HCEC 1CT (cell line): Measurements from ENCODE around the gene IL2RA.
"Not testable (repeated sequence)": the region's sequence is repeated elsewhere in the genome, so short reads cannot be mapped to it uniquely, and the experiment has no call there.

Source experiments
- DNase-seq: peaks from one replicate; pipeline ENCODE4 v3.0.0-alpha.2; 2017

Gene IL2RA

GRCh38 chr10:6056411-6057135, 5.6 kb downstream of the IL2RA start:
- no peak for DNase-seq

- DNase-seq, result no peak
Observed at GRCh38 chr10:6055929-6056328, 6.2 kb downstream of the IL2RA start.

GRCh38 chr10:6054884-6055283, 7.3 kb downstream of the IL2RA start:
- DNase-seq, result no peak

GRCh38 chr10:6053816-6054631, 8.1 kb downstream of the IL2RA start:
- DNase-seq, result no peak

- no peak for DNase-seq
Observed at GRCh38 chr10:6053303-6053702, 8.9 kb downstream of the IL2RA start.

GRCh38 chr10:6052247-6053221, 9.6 kb downstream of the IL2RA start:
- no peak for DNase-seq

- peak; percentile 12 for DNase-seq
Observed at GRCh38 chr10:6050801-6051445, 11.2 kb downstream of the IL2RA start.

- DNase-seq, result no peak
Observed at GRCh38 chr10:6049031-6049400, 13.2 kb downstream of the IL2RA start.

- no peak for DNase-seq
Observed at GRCh38 chr10:6048281-6049030, 13.7 kb downstream of the IL2RA start.

- DNase-seq, result no peak
Observed at GRCh38 chr10:6047847-6048246, 14.3 kb downstream of the IL2RA start.

GRCh38 chr10:6046773-6047611, 15.2 kb downstream of the IL2RA start:
- DNase-seq, result no peak

- DNase-seq, result no peak
Observed at GRCh38 chr10:6045878-6046772, 16.0 kb downstream of the IL2RA start.

- no peak for DNase-seq
Observed at GRCh38 chr10:6045314-6045848, 16.8 kb downstream of the IL2RA start.

- DNase-seq, result no peak
Observed at GRCh38 chr10:6044751-6045313, 17.3 kb downstream of the IL2RA start.

GRCh38 chr10:6044060-6044459, 18.1 kb downstream of the IL2RA start:
- no peak for DNase-seq

GRCh38 chr10:6043377-6043776, 18.8 kb downstream of the IL2RA start:
- DNase-seq, result not testable (repeated sequence)

GRCh38 chr10:6040205-6040604, 22.0 kb downstream of the IL2RA start:
- no peak for DNase-seq

GRCh38 chr10:6039711-6040110, 22.5 kb downstream of the IL2RA start:
- DNase-seq, result no peak

GRCh38 chr10:6038071-6038631, 24.0 kb downstream of the IL2RA start:
- DNase-seq, result no peak
